K562 (cell line): ENCODE data around the gene GRIK1. TPM values are rescaled to one million over a fixed set of nuclear protein-coding genes. Genes with fewer than 3 reads are reported as not detected.

Experiments
- CBX1 ChIP-seq: sonication (generic); IDR thresholded peaks from 2 replicates; pipeline ENCODE4 v1.6.1; 2016; ENCODE audit warnings: antibody characterized with exemption, low read depth, mild to moderate bottlenecking
- GTF2A2 ChIP-seq: IDR thresholded peaks from 2 replicates; pipeline ENCODE4 v1.6.1; 2016; ENCODE audit warnings: mild to moderate bottlenecking, missing genetic modification characterization, missing compliant biosample characterization
- GTF2B ChIP-seq: IDR thresholded peaks from 2 replicates; pipeline ENCODE4 v1.6.1; 2011; ENCODE audit not compliant: insufficient read length; ENCODE audit errors: extremely low read depth
- JUND ChIP-seq, 2 experiments: IDR thresholded peaks; 2 replicates in 1 of 2; 3 replicates in 1 of 2; pipeline ENCODE4 v1.6.1; 2011; ENCODE audit warnings: borderline replicate concordance in 2 of 2, low read depth in 2 of 2, low read length in 2 of 2, improper control_type of control experiment in 1 of 2, missing biosample characterization in 1 of 2, missing genetic modification characterization in 1 of 2, missing genetic modification reagents in 1 of 2
- KHSRP ChIP-seq: fragments of 450-650 bp; IDR thresholded peaks from 2 replicates; pipeline ENCODE4 v1.6.1; 2017
- L3MBTL2 ChIP-seq: fragments of 450-650 bp; IDR thresholded peaks from 2 replicates; pipeline ENCODE4 v1.6.1; 2016; ENCODE audit warnings: mild to moderate bottlenecking, moderate library complexity
- TAF9B ChIP-seq: fragments of 450-650 bp; IDR thresholded peaks from 2 replicates; pipeline ENCODE4 v1.6.1; 2018; ENCODE audit warnings: mild to moderate bottlenecking; ENCODE audit not compliant: partially characterized antibody
- VEZF1 ChIP-seq: fragments of 200-800 bp; sonication (Bioruptor generic); IDR thresholded peaks from 2 replicates; pipeline ENCODE4 v1.6.1; 2017; ENCODE audit warnings: missing genetic modification characterization, missing compliant biosample characterization
- ZMIZ1 ChIP-seq, 2 experiments: fragments of 150-350 bp in 1 of 2; IDR thresholded peaks; 2 replicates each; pipeline ENCODE4 v1.6.1; 2012 to 2016; ENCODE audit warnings: low read depth in 2 of 2, low read length in 2 of 2, mild to moderate bottlenecking in 1 of 2, moderate library complexity in 1 of 2
- ZNF395 ChIP-seq: fragments of 200-800 bp; sonication (Bioruptor generic); IDR thresholded peaks from 2 replicates; pipeline ENCODE4 v1.6.1; 2017; ENCODE audit warnings: missing genetic modification characterization, missing compliant biosample characterization
- ZNF584 ChIP-seq: fragments of 200-800 bp; sonication (Bioruptor generic); IDR thresholded peaks from 2 replicates; pipeline ENCODE4 v1.6.1; 2016; ENCODE audit warnings: low read depth, mild to moderate bottlenecking, missing genetic modification characterization, missing compliant biosample characterization
- polyA plus RNA-seq, 8 experiments: library from polyadenylated mRNA; depleted of rRNA in 4 of 8; stranded (reverse) in 5 of 8; unstranded in 3 of 8; fragments of >200 nt; fragmentation: Nextera tagmentation in 2 of 8; fragmentation: Illumina TruSeq in 1 of 8; extraction: Ambion mirVana in 2 of 8; extraction: Trizol in 1 of 8; gene quantifications; 2 replicates each; pipeline versions ENCODE4 v1.2.1 to v1.2.3, GENCODE V29; 2011 to 2014; ENCODE audit warnings: inconsistent platforms in 1 of 8, missing spikeins in 1 of 8
- total RNA-seq, 7 experiments: library from RNA; depleted of rRNA in 6 of 7; stranded (reverse); fragments of >200 nt in 6 of 7; fragmentation: Illumina TruSeq in 2 of 7; extraction: Trizol in 2 of 7; gene quantifications; 2 replicates each; pipeline versions ENCODE4 v1.2.1 to v1.2.3, GENCODE V29; 2011 to 2021; ENCODE audit warnings: low replicate concordance in 1 of 7

GRIK1 gene
- total and polyA plus RNA-seq, 9 of the 15 experiments (the other 6 are each of a cell fraction or from before 2014, with no cell fraction given): 0.17 to 2.8 (median 0.53) TPM

GRCh38 chr21:29904359-29905282 lies 35.2 kb downstream of the GRIK1 start (continued):
- TF ChIP-seq GTF2B (no peak), ZMIZ1 (IDR thresholded peaks at IDR 0.05; ENCODE audit: low read depth in 2 of 2, low read length in 2 of 2) (no peak), ZNF584 (peak; percentile 64; the same call in 1 of the 2 replicates), ZNF395 (CRISPR knock-in tag) (0 out of 2 replicates have a peak, but pooled peaks have one; percentile 29), JUND (IDR thresholded peaks at IDR 0.05; ENCODE audit: borderline replicate concordance, low read depth, low read length) (0 out of 2 replicates have a peak, but pooled peaks have one; percentile 23), JUND (tag; IDR thresholded peaks at IDR 0.05; ENCODE audit: borderline replicate concordance, low read depth, low read length) (0 out of 3 replicates have a peak, but pooled peaks have one; percentile 11), L3MBTL2 (peak; percentile 39; the same call in 1 of the 2 replicates), GTF2A2 (tag) (no peak), VEZF1 (CRISPR knock-in tag) (no peak), CBX1 (no peak), KHSRP (no peak), TAF9B (no peak)
